GM23338 (cell line): Measurements from ENCODE around the gene RAB17. TPM values are rescaled to one million over a fixed set of nuclear protein-coding genes. Genes with fewer than 3 reads are reported as not detected.

Experiments used
- ATAC-seq: fragments of 200-7000 bp; cut with Tn5 transposase; 3 replicates; pipeline ENCODE4 v1.9.1; 2020
- DNase-seq: peaks from one replicate; pipeline ENCODE4 v3.0.0-alpha.2; 2015; ENCODE audit warnings: low spot score
- H2AFZ ChIP-seq: fragments of 200-600 bp; sonication (generic); 2 replicates; pipeline ENCODE4 v1.8.0; 2016; ENCODE audit warnings: antibody characterized with exemption, mild to moderate bottlenecking, moderate library complexity
- H3F3A ChIP-seq: fragments of 200-600 bp; sonication (generic); replicated peaks from 2 replicates; pipeline ENCODE4 v1.8.0; 2017; ENCODE audit warnings: antibody characterized with exemption, mixed run types, low read depth
- H3K27ac ChIP-seq: fragments of 200-600 bp; sonication (generic); 2 replicates; pipeline ENCODE4 v1.6.1; 2016; ENCODE audit warnings: low read depth
- H3K27me3 ChIP-seq: fragments of 200-600 bp; sonication (generic); 2 replicates; pipeline ENCODE4 v1.8.0; 2016; ENCODE audit warnings: mild to moderate bottlenecking, mixed run types, moderate library complexity; ENCODE audit not compliant: insufficient read depth
- H3K36me3 ChIP-seq: fragments of 200-600 bp; sonication (generic); 2 replicates; pipeline ENCODE4 v1.8.0; 2016; ENCODE audit warnings: mild to moderate bottlenecking; ENCODE audit not compliant: insufficient read depth
- H3K4me1 ChIP-seq: fragments of 200-600 bp; sonication (generic); 2 replicates; pipeline ENCODE4 v1.8.0; 2016; ENCODE audit warnings: mild to moderate bottlenecking, moderate library complexity; ENCODE audit not compliant: insufficient read depth
- H3K4me2 ChIP-seq: fragments of 200-600 bp; sonication (generic); 2 replicates; pipeline ENCODE4 v1.7.1; 2017; ENCODE audit warnings: mixed run types
- H3K4me3 ChIP-seq: fragments of 200-600 bp; sonication (generic); 2 replicates; pipeline ENCODE4 v1.6.1; 2016; ENCODE audit warnings: mixed run types
- H3K79me2 ChIP-seq: fragments of 200-600 bp; sonication (generic); replicated peaks from 2 replicates; pipeline ENCODE4 v1.8.0; 2017; ENCODE audit warnings: mild to moderate bottlenecking; ENCODE audit not compliant: insufficient read depth
- H3K9me2 ChIP-seq: fragments of 200-600 bp; sonication (generic); 2 replicates; pipeline ENCODE4 v1.8.0; 2017; ENCODE audit not compliant: insufficient read depth
- H4K20me1 ChIP-seq: fragments of 200-600 bp; sonication (generic); replicated peaks from 2 replicates; pipeline ENCODE4 v1.8.0; 2017; ENCODE audit warnings: mild to moderate bottlenecking; ENCODE audit not compliant: insufficient read depth
- H3K27ac Mint-ChIP-seq: 2 replicates; pipeline ENCODE4 v1.8.0; 2020; ENCODE audit warnings: inconsistent platforms, mild to moderate bottlenecking, moderate library complexity, mixed read lengths
- H3K27me3 Mint-ChIP-seq: 3 replicates; pipeline ENCODE4 v1.8.0; 2022; ENCODE audit warnings: low read depth, mild to moderate bottlenecking, moderate library complexity, mixed read lengths, inconsistent platforms; ENCODE audit not compliant: insufficient read depth, poor library complexity
- H3K36me3 Mint-ChIP-seq: 3 replicates; pipeline ENCODE4 v1.8.0; 2021; ENCODE audit warnings: low read depth, mild to moderate bottlenecking, inconsistent platforms, moderate library complexity, mixed read lengths
- H3K4me1 Mint-ChIP-seq: 3 replicates; pipeline ENCODE4 v1.8.0; 2020; ENCODE audit warnings: mild to moderate bottlenecking, inconsistent platforms, mixed read lengths
- H3K4me3 Mint-ChIP-seq: 3 replicates; pipeline ENCODE4 v1.8.0; 2021; ENCODE audit warnings: moderate library complexity, mild to moderate bottlenecking, inconsistent platforms, mixed read lengths
- H3K9me3 Mint-ChIP-seq: 3 replicates; pipeline ENCODE4 v1.8.0; 2020; ENCODE audit warnings: moderate library complexity, mild to moderate bottlenecking, inconsistent platforms, mixed read lengths
- CREB1 ChIP-seq: fragments of 250-450 bp; sonication (Bioruptor Pico); IDR thresholded peaks from 2 replicates; pipeline ENCODE4 v1.5.0; 2020; ENCODE audit warnings: low read depth, mild to moderate bottlenecking, moderate library complexity
- ETS1 ChIP-seq: IDR thresholded peaks from 2 replicates; pipeline ENCODE4 v1.6.1; 2016; ENCODE audit warnings: antibody characterized with exemption
- EZH2 ChIP-seq: fragments of 200-600 bp; sonication (generic); IDR thresholded peaks from one replicate; pipeline ENCODE4 v1.8.0; 2017; ENCODE audit warnings: antibody characterized with exemption, mild to moderate bottlenecking, low read depth; ENCODE audit not compliant: unreplicated experiment
- EZH2phosphoT487 ChIP-seq: fragments of 200-600 bp; sonication (generic); IDR thresholded peaks from one replicate; pipeline ENCODE4 v1.8.1; 2018; ENCODE audit warnings: antibody characterized with exemption; ENCODE audit not compliant: unreplicated experiment
- NANOG ChIP-seq: IDR thresholded peaks from 2 replicates; pipeline ENCODE4 v1.6.1; 2016; ENCODE audit warnings: antibody characterized with exemption, borderline replicate concordance
- POLR2AphosphoS5 ChIP-seq: IDR thresholded peaks from 2 replicates; pipeline ENCODE4 v1.6.1; 2016; ENCODE audit warnings: antibody characterized with exemption, low read depth
- REST ChIP-seq: IDR thresholded peaks from one replicate; pipeline ENCODE4 v1.6.1; 2018; ENCODE audit warnings: antibody characterized with exemption; ENCODE audit not compliant: unreplicated experiment
- ZNF114 ChIP-seq: fragments of 250-450 bp; sonication (Bioruptor Pico); IDR thresholded peaks from 2 replicates; pipeline ENCODE4 v1.5.0; 2020; ENCODE audit warnings: mild to moderate bottlenecking, moderate library complexity
- polyA plus RNA-seq: library from polyadenylated mRNA; unstranded; fragments of >200 nt; fragmentation: Nextera tagmentation; extraction: Ambion mirVana; gene quantifications from 2 replicates; pipeline ENCODE4 v1.2.1, GENCODE V29; 2016
- total RNA-seq: library from RNA; depleted of rRNA; stranded (reverse); fragments of >200 nt; shearing (Covaris generic); gene quantifications from 2 replicates; pipeline ENCODE4 v1.2.3, GENCODE V29; 2014

RAB17 gene
- total and polyA plus RNA-seq, 2 experiments from 2014 or later: 22.4 to 26.9 TPM

- no peaks in the 10 kb centered on the region for H4K20me1 ChIP-seq
- no peaks in the 10 kb centered on the region for H3K4me1 ChIP-seq
- Mint-ChIP-seq H3K4me3 (no peak overlapping the region), H3K27me3 (peaks cover 4% of the 10 kb centered on the region), H3K9me3 (no peaks in the 10 kb centered on the region), H3K36me3 (no peaks in the 10 kb centered on the region), H3K27ac (no peak overlapping the region), H3K4me1 (peaks cover 17% of the 10 kb centered on the region)
- H3K27ac ChIP-seq: no peak overlapping the region
- no peaks in the 10 kb centered on the region for H3K27me3 ChIP-seq
- H3K36me3 ChIP-seq: no peaks in the 10 kb centered on the region
- no peak overlapping the region for H3K4me3 ChIP-seq
- no peaks in the 10 kb centered on the region for H3K79me2 ChIP-seq
- no peak overlapping the region for H3K4me2 ChIP-seq
- no peak overlapping the region for H2AFZ ChIP-seq
- no peaks in the 10 kb centered on the region for H3K9me2 ChIP-seq
- TF ChIP-seq NANOG (no peak), EZH2 (no peak), POLR2AphosphoS5 (no peak)
- DNase-seq: no peak
- no peaks in the 10 kb centered on the region for H3F3A ChIP-seq
- ATAC-seq: no peak
Measured at GRCh38 chr2:237534380-237534779, 56.2 kb downstream of the RAB17 start.

GRCh38 chr2:237533668-237534161 lies 56.8 kb downstream of the RAB17 start:
- Histone ChIP-seq H3K27me3 (no peaks in the 10 kb centered on the region), H3K79me2 (no peaks in the 10 kb centered on the region), H4K20me1 (no peaks in the 10 kb centered on the region), H3K4me1 (no peaks in the 10 kb centered on the region), H3K27ac (no peak overlapping the region), H2AFZ (no peak overlapping the region), H3K36me3 (no peaks in the 10 kb centered on the region), H3K9me2 (no peaks in the 10 kb centered on the region), H3K4me2 (no peak overlapping the region), H3F3A (no peaks in the 10 kb centered on the region), H3K4me3 (no peak overlapping the region)
- Mint-ChIP-seq H3K27ac (no peak overlapping the region), H3K27me3 (peaks cover 5% of the 10 kb centered on the region), H3K4me1 (peaks cover 17% of the 10 kb centered on the region), H3K9me3 (no peaks in the 10 kb centered on the region), H3K36me3 (no peaks in the 10 kb centered on the region), H3K4me3 (no peak overlapping the region)
- no peak for DNase-seq
- no peak for TF ChIP-seq REST
- TF ChIP-seq ETS1: no peak
- no peak for ATAC-seq

GRCh38 chr2:237532160-237532559 lies 58.4 kb downstream of the RAB17 start:
- H3F3A ChIP-seq: no peaks in the 10 kb centered on the region
- peaks cover 5% of the 10 kb centered on the region for H3K27me3 Mint-ChIP-seq
- H3K27me3 ChIP-seq: no peaks in the 10 kb centered on the region
- H4K20me1 ChIP-seq: no peaks in the 10 kb centered on the region
- ATAC-seq (peak; percentile 25; the same call in 1 of the 3 replicates), DNase-seq (no peak)
- TF ChIP-seq CREB1 (CRISPR knock-in tag): no peak
- no peak for TF ChIP-seq ETS1
- no peak for TF ChIP-seq POLR2AphosphoS5
- TF ChIP-seq ZNF114 (CRISPR knock-in tag): no peak
- no peak for TF ChIP-seq EZH2phosphoT487
- no peak for TF ChIP-seq NANOG
- no peak for TF ChIP-seq EZH2
- H3K4me1 Mint-ChIP-seq: peaks cover 10% of the 10 kb centered on the region
- H3K27ac ChIP-seq: no peak overlapping the region
- H3K4me2 ChIP-seq: no peak overlapping the region
- H3K4me3 Mint-ChIP-seq: no peak overlapping the region
- no peaks in the 10 kb centered on the region for H3K36me3 ChIP-seq
- no peak overlapping the region for H3K27ac Mint-ChIP-seq
- no peaks in the 10 kb centered on the region for H3K9me3 Mint-ChIP-seq
- no peak overlapping the region for H3K4me3 ChIP-seq
- no peaks in the 10 kb centered on the region for H3K4me1 ChIP-seq
- H2AFZ ChIP-seq: no peak overlapping the region
- H3K79me2 ChIP-seq: no peaks in the 10 kb centered on the region
- H3K9me2 ChIP-seq: no peaks in the 10 kb centered on the region
- H3K36me3 Mint-ChIP-seq: peaks cover 3% of the 10 kb centered on the region; the same call in 1 of the 3 replicates
